ENCODE results near the gene PTOV1.
A peak's percentile ranks its signal among the peaks of the same experiment; 100 is the strongest.

PTOV1 gene

DNA sequence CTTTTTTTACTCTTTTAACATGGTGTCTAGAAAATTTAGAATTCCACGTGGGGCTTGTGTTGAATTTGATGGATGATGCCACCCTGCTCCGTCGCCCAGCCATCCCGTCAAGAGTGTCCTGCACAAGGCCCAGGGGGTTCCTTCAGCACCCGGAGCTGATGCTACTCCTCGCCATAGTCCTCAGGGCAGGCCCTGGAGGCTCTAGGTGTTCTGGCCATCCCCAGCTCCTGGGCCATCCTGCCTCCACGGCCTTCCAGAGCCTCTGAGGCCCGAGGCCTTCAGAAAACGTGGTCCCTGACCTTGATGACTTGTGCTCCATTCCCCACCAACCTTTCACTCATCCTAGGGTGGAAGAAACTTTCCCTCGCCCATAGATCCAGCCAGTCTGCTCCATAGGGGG, 22.9 kb downstream of the PTOV1 start:
- DNase-seq (ENCODE audit: low read depth, low spot score), result no peak

DNA sequence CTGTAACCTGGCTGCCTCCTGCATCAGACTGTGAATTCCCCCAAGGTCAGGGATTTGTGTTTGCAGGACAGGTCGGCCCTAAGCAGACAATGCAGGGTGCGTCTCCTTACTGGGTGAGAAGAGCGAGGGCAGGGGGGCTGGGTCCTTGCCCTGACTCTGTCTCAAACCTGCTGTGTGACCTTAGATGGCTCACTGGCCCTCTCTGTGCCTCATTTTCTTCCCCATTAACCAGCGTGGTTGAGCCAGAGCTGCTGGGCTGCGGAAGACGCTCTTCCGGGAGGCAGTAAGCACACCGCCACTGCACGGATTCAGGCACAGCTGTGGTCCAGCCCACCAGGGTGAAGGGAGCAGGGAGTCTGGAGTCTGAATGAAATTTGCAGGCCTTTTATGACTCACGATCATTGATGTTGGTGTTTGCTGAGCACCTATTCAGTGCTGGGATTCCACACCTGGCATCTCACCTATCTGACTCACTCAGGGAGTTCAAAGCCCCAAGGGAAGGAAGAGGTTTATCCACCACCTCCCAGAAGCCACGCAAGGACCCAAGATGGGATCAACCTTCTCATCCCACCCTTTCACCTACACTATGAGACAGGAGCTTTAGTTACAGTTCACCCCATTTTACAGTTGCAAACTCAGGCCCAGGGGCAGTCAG, 23.7 kb downstream of the PTOV1 start:
- DNase-seq (ENCODE audit: low read depth, low spot score), result no peak

- DNase-seq (ENCODE audit: low read depth, low spot score), result no peak
Measured at GRCh38 chr19:49875177-49875576, 24.2 kb downstream of the PTOV1 start.

- no peak for DNase-seq (ENCODE audit: low read depth, low spot score)
Measured at GRCh38 chr19:49875857-49876421, 25.0 kb downstream of the PTOV1 start.

DNA sequence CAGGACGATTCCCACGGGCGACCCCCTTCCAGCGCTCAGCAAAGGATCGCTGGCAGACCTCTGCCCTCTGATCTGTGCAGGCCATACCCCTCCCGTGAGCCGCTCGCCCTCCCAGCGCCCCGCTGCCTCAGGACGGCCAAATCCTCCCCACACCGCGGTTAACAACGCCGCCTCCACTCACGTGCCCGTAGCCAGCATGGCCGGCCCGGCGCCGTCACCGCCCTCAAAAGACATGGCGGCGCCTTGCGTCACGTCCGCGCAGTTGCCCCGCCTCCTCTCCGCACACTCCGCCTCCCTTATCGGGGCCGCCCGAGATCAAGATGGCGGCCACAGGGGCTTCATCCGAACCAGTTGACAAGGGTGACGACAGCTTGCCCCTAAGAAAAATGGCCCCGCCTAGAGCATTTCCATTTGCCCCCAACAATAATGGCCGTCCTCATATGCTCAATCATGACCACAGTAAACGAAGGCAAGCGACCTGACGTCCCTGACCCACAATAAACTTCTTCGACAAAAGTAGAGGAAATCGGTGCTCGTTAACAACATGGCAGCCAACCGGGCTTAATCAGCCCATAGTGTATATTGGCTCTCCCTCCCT, 25.6 kb downstream of the PTOV1 start:
- no peak for DNase-seq (ENCODE audit: low read depth, low spot score)

DNA sequence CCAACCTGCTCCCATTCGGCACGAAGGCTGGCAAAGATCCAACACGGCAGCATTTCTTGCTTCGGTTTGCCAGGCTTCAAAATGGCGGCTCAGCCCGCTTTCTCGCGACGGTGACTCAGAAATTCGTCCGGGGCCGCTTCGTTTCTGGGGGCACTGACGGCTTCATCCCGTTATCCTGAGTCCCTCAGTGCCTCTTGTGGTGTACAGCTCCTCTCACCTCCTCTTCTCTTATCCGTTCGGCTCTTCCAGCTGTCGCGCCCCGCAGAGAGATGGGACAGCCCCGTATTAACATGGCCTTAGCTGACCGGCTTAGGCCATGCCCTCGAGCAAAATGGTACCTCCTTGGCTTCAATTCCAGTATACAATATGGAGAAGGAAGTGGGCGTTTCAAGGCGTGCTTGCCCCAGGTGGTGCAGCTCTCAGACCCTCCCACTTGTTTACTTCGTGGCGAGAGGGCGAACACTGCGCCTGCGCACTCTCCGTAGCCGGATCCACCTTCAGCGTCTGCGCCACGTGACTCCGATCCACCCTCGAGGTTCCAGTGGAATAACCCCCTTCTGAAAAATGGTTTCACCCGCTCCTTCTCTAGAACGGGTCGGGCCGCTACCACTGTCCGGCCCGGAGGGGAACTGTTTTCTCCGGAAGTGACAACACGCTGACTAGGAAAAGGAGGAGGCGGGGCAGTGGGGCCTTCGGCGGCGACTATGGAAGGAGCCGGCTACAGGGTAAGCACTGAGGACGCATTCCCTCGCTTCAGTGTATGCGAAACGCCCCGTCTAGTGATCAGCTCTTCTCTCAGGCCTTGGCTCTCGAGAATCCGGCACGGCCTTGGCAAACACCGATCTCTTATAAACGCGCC, 26.3 kb downstream of the PTOV1 start, which contains the start of the genes AKT1S1 and TBC1D17:
TSS of gene AKT1S1 (minus strand) at position 336 of the 859 bp plus-strand sequence. CDS start 4,060 bp downstream, outside the sequence.
TSS of gene TBC1D17 (plus strand) at position 683 of the 859 bp plus-strand sequence. CDS start at position 705, 22 bp downstream.
- DNase-seq (ENCODE audit: low read depth, low spot score), result peak; percentile 99

DNA sequence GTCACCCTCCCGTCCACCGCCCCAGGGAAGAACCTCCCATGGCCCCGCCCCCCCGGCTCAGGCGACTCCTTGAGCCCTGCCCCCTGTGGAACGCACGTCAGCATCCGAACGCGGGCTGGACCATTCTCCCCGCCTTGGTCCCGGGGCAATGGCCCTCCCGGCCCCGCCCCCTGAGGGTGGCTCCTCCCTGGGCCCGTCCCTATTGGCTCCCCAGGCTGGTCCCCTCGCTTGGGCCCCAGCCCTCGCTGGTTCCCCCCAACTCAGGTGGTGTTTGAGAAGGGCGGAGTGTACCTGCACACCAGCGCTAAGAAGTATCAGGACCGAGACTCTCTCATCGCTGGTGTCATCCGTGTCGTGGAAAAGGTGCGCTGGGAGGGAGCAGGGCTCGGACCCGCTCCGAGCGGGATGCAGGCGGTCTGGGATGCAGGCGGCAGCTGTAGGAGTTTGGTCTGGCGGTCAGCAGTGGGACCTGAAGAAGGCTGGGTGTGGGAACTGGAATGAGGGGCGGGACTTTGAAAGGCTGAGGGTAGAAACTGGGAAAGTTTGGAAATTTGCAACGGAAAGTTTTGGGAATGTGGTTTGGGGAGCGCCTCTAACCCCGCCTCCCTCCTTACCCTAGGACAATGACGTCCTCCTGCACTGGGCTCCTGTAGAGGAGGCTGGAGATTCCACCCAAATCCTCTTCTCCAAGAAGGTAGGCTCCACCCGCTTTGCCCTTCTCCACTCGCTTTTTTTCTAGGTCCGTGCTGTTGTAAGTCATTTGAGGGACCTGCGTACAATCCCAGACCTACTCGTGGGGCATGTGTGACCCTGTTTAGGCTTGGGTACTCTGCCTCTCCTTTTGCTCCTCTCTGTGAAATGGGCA, 27.2 kb downstream of the PTOV1 start:
- no peak for DNase-seq (ENCODE audit: low read depth, low spot score)

- DNase-seq (ENCODE audit: low read depth, low spot score), result no peak
Measured at GRCh38 chr19:49878744-49879070, 27.7 kb downstream of the PTOV1 start.

DNA sequence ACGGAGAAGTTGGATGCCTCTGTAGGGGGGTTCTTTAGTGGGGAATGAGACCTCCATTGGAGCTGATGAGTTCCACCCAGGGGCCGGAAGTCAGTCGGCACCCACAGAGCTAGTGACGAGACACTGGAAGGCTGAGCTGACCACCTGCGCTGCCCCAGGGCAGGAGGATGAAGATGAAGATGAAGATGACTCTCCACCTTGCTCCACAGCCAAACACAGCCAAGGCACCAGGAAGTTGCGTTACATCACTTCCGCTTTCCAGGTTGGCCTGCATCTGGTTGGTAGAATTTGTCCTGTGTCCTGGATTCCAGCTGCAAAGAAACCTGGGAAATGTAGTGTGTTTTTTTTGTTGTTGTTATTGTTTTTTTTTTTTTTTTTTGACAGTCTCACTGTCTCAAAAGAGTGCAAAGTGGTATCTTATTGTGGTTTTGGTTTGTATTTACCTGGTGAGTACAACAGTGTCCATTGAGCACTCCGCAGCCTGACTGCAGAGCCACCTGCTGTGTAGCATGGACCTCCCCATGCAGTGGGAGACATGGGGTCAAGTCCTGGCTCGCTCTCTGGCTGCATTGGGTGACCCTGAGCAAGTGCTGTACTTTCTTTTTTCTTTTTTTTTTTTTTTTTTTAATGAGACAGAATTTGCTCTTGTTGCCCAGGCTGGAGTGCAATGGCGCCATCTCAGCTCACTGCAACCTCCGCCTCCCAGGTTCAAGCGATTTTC, 28.4 kb downstream of the PTOV1 start:
- DNase-seq (ENCODE audit: low read depth, low spot score), result no peak

GRCh38 chr19:49880162-49880869, 29.4 kb downstream of the PTOV1 start:
- DNase-seq (ENCODE audit: low read depth, low spot score), result no peak

DNA sequence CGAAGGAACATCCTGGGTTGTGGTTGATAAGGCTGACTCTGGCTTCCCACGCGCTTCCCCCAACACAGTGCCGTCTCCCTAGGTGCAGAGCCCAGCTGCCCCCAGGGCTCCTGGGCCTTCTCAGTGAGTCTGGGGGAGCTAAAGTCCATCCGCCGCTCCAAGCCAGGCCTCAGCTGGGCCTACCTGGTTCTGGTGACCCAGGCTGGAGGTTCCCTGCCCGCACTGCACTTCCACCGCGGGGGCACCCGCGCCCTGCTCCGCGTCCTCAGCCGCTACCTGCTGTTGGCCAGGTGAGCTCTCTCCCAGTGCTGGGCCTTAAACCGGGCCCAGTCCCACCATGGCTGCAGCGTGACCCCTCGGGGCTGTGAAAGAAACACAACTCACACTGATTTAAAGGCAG, 30.2 kb downstream of the PTOV1 start:
- DNase-seq (ENCODE audit: low read depth, low spot score), result no peak

DNA sequence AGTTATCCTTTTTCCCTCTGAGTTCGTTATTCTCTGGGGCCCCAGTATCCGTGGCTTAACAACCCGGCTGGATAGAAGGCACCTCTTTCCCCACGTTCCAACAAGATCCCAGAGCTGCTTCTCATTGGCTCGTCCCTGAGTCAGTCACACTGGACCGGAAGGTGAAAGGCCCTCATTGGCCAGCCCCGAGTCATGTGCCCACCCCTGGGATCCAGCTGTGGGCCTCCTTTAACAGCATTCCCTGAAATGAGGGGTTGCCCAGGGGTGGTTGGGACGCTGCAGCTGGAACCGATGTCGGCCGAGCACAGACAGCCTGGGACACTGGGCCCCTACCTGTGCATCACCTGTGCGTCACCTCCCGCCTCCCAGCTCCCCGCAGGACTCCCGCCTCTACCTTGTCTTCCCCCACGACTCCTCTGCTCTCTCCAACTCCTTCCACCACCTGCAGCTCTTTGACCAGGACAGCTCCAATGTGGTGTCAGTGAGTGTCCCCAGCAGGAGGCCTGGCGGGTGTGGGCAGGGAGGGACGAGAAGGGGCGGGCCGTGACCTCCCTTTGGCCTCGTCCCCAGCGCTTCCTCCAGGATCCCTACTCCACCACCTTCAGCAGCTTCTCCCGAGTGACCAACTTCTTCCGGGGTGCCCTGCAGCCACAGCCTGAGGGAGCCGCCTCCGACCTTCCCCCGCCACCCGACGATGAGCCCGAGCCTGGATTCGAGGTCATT, 30.9 kb downstream of the PTOV1 start:
- DNase-seq (ENCODE audit: low read depth, low spot score), result no peak

DNA sequence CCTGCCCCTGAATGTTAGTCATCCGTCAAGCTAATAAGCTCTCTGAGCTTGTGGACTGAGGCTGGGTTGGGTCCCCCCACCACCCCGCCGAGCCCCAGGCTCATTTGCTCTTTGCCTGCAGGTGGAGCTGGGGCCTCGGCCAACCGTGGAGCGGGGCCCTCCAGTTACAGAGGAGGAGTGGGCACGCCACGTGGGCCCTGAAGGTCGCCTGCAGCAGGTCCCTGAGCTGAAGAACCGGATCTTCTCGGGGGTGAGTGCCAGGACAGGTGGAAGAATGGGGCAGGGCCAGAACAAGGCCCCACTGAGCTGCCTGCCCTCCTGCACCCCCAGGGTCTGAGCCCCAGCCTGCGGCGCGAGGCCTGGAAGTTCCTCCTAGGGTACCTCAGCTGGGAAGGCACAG, 31.7 kb downstream of the PTOV1 start:
- no peak for DNase-seq (ENCODE audit: low read depth, low spot score)

GRCh38 chr19:49883094-49883493, 32.1 kb downstream of the PTOV1 start:
- no peak for DNase-seq (ENCODE audit: low read depth, low spot score)

GRCh38 chr19:49884109-49884508, 33.1 kb downstream of the PTOV1 start:
- no peak for DNase-seq (ENCODE audit: low read depth, low spot score)

GRCh38 chr19:49884760-49885159, 33.8 kb downstream of the PTOV1 start:
- DNase-seq (ENCODE audit: low read depth, low spot score), result no peak

- no peak for DNase-seq (ENCODE audit: low read depth, low spot score)
Measured at GRCh38 chr19:49887037-49887664, 36.2 kb downstream of the PTOV1 start.

DNA sequence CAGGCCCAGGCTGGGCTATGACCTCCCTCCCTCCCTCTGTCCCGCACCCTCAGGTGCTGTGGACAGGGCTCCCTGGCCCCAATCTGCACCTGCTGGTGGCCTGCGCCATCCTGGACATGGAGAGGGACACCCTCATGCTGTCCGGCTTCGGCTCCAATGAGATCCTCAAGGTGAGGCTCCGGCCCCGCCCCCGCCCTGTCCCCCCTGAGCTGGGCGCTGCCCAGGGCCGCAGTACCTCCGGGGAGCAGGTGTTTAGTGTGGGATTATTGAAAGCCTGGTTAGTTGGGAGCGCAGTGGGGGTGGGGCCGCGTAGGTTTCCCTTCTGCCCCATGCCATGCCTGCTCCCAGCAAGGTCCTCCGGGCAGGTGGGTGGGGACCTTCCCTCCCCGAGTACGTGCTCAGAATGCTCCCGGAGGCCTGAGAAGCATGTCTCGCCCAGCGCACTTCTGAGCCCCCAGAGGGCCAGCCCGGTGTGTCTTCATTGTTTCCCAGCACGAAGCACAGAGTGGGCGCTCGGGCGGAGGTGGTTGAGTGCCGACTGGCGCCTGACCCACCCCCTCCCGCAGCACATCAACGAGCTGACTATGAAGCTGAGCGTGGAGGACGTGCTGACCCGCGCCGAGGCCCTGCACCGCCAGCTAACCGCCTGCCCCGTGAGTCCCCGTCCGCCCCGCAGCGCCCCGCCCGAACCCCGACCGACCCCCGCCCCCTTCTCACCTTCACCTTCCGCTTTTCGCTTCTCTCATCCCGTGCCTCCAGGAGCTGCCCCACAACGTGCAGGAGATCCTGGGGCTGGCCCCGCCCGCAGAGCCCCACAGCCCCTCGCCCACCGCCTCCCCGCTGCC, 36.9 kb downstream of the PTOV1 start:
- DNase-seq (ENCODE audit: low read depth, low spot score), result no peak

Data from iPS DF 19.7 (cell line).